Body of pancreas (tissue), 4 donors: ENCODE results near the gene GOLGA1. TPM values are rescaled to one million over a fixed set of nuclear protein-coding genes. Genes with fewer than 3 reads are reported as not detected.

Experiments used
- ATAC-seq: fragments of 150-250 bp; one replicate; pipeline ENCODE4 v1.9.1; 2016
- DNase-seq, 4 donors: peaks; one replicate each; pipeline ENCODE4 v3.0.0-alpha.2; 2019
- H3K27ac ChIP-seq, 4 donors: fragments of 200-600 bp; sonication (generic); 1 replicate in 3 of 4; 2 replicates in 1 of 4; pipeline versions ENCODE4 v1.5.1 to v1.6.1; 2016 to 2019; ENCODE audit warnings: mild to moderate bottlenecking in 1 of 4, mixed read lengths in 1 of 4, moderate library complexity in 1 of 4
- H3K27me3 ChIP-seq, 2 donors: fragments of 200-600 bp; sonication (generic); one replicate each; pipeline ENCODE4 v1.6.0; 2016; ENCODE audit warnings: mild to moderate bottlenecking in 1 of 2
- H3K36me3 ChIP-seq, 2 donors: fragments of 200-600 bp; sonication (generic); replicated peaks in 1 of 2; 2 replicates each; pipeline ENCODE4 v1.5.1; 2016; ENCODE audit warnings: low read depth in 2 of 2; ENCODE audit not compliant: insufficient read depth in 1 of 2
- H3K4me1 ChIP-seq: fragments of 200-600 bp; sonication (generic); one replicate; pipeline ENCODE4 v1.6.0; 2016
- H3K4me3 ChIP-seq, 2 donors: fragments of 200-600 bp; sonication (generic); 1 replicate in 1 of 2; 2 replicates in 1 of 2; pipeline ENCODE4 v1.5.1; 2016 to 2019
- H3K9me3 ChIP-seq, 3 donors: fragments of 200-600 bp; sonication (generic); 1 replicate in 2 of 3; 2 replicates in 1 of 3; pipeline ENCODE4 v1.5.1; 2016
- POLR2A ChIP-seq, 3 donors: fragments of 450-650 bp; IDR thresholded peaks; one replicate each; pipeline ENCODE4 v1.6.1; 2016; ENCODE audit warnings: antibody characterized with exemption in 3 of 3, mild to moderate bottlenecking in 2 of 3
- WGBS, 2 donors: methylation state at CpG; one replicate each; pipeline ENCODE4 v1.1.5; 2017; 5-methylcytosine and 5-hydroxymethylcytosine counted together
- intact Hi-C: fragments of 100-400 bp; cut with DNase I; formaldehyde crosslinking; loops from one replicate; pipeline ENCODE4 v1.15.1; 2023
- total RNA-seq, 2 donors: library from RNA; depleted of rRNA; stranded (reverse); fragments of >200 nt; gene quantifications; one replicate each; pipeline ENCODE4 v1.1.0, GENCODE V29; 2016
- TF ChIP-seq, protein P1 (sequence below), 7 experiments: fragments of 450-650 bp in 4 of 7; fragments of 200-600 bp in 3 of 7; sonication (generic) in 3 of 7; IDR thresholded peaks; one replicate each; pipeline ENCODE4 v1.5.1; 2016 to 2019; ENCODE audit warnings: antibody characterized with exemption in 7 of 7

Gene GOLGA1
- total RNA-seq, 2 donors from 2014 or later, result 14.5 to 32.6 TPM

DNA sequence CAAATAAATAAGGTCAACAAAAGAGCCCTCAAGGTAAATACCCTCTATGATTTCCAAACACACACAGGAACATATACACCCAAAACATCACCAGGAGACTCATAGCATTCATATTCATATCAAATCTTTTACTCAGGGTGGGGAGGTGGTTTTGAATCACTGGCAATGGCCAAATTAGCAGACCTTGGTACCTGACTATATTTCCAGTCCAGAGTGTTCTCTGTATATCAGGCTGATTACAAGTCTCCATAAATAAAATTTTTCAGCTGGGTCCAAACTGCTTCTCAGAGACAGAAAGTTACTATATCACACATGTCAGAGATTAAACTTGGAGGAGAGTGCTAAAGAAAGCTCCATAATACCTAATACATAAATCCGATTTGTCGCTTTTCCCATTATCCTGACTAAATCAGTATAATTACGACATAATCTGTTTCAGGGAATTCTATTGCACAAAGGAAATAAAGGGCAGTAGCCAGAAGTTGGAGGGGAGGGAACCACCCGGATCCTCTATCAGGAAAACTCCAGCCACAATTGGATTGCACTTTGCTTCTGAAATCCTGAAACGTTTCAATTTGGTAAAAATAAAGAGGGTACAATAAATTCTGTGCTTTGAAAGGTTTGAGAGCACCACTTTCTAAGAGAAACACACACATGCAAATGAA lies 7.0 kb upstream of the GOLGA1 start:
- WGBS, 2 donors, result 71 to 75% methylated on average over 5 of the region's 5 CpGs
- H3K27ac ChIP-seq, result no peak overlapping the region
- H3K4me1 ChIP-seq, result no peaks in the 10 kb centered on the region
- H3K9me3 ChIP-seq, result no peaks in the 10 kb centered on the region
- H3K4me3 ChIP-seq, result no peak overlapping the region
- DNase-seq (no peak), ATAC-seq (no peak)
- H3K36me3 ChIP-seq, result no peaks in the 10 kb centered on the region
- intact Hi-C loops, result no loop called here
- no peaks in the 10 kb centered on the region for H3K27me3 ChIP-seq
- TF ChIP-seq, protein P1, sequence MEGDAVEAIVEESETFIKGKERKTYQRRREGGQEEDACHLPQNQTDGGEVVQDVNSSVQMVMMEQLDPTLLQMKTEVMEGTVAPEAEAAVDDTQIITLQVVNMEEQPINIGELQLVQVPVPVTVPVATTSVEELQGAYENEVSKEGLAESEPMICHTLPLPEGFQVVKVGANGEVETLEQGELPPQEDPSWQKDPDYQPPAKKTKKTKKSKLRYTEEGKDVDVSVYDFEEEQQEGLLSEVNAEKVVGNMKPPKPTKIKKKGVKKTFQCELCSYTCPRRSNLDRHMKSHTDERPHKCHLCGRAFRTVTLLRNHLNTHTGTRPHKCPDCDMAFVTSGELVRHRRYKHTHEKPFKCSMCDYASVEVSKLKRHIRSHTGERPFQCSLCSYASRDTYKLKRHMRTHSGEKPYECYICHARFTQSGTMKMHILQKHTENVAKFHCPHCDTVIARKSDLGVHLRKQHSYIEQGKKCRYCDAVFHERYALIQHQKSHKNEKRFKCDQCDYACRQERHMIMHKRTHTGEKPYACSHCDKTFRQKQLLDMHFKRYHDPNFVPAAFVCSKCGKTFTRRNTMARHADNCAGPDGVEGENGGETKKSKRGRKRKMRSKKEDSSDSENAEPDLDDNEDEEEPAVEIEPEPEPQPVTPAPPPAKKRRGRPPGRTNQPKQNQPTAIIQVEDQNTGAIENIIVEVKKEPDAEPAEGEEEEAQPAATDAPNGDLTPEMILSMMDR (IDR thresholded peaks at IDR 0.05), result no peak
- TF ChIP-seq POLR2A (IDR thresholded peaks at IDR 0.05), result no peak

DNA sequence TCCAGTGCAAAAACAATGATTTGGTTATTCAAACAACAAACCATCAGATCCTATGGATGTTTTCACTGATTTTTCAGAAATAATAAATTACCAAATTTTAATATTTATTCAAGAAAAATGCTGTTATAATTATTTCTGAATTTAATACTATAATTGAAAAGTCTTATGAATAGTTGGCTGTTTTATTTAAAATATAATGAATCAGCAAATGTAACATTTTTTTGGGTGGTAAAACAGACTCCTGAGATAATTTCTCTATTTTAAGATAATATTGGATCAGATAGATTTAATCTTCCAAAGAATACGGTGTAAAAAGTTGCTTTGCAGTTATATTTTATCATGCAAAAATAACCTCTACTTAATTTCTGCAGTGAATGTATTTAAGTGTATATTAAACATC lies 5.3 kb upstream of the GOLGA1 start:
- TF ChIP-seq POLR2A (IDR thresholded peaks at IDR 0.05), result no peak
- TF ChIP-seq, protein P1 (IDR thresholded peaks at IDR 0.05), result no peak
- no peak overlapping the region for H3K27ac ChIP-seq
- ATAC-seq (no peak), DNase-seq (no peak)
- H3K4me1 ChIP-seq, result peaks cover 8% of the 10 kb centered on the region
- no peak overlapping the region for H3K4me3 ChIP-seq
- no peaks in the 10 kb centered on the region for H3K27me3 ChIP-seq
- WGBS, 2 donors, result 58 to 70% methylated on average over 1 of the region's 1 CpG
- no peaks in the 10 kb centered on the region for H3K36me3 ChIP-seq
- no peaks in the 10 kb centered on the region for H3K9me3 ChIP-seq
- intact Hi-C loops, result no loop called here

DNA sequence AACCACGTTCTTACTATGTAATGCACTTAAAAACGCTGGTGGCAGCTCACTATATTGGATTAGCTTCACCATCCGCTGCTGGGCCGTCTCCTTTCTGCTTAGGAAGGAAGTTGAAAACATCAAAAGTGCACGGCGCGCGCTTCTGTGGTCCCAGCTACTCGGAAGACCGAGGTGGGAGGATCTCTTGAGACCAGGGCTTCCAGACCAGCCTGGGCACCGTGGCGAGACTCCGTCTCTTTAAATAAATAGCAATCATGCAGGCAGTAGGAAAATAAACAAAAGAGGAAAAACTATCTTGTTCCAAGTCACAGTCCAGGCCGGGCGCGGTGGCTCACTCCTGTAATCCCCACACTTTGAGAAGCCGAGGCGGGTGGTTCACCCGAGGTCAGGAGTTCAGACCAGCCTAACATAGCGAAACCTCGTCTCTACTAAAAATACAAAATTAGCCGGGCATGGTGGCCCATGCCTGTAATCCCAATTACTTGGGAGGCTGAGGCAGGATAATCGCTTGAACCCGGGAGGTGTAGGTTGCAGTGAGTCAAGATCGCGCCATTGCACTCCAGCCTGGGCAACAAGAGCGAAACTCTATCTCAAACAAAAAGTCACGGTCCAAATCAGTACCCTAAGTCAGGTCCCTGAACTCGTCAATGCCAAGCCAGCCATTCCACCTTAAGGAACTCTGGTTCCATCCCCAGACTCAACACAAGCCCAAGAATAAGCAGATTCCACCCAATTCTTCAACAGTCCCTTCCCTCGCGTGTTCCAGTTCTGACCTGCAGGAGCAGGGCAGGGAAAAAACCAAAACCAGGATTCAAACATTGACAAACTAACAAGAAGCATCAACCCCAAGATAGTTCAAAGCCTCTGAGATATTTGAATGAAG lies 1.0 kb upstream of the GOLGA1 start:
- no peaks in the 10 kb centered on the region for H3K36me3 ChIP-seq
- H3K27ac ChIP-seq, result peak overlapping the region; percentile 95 to 96 (median 95)
- no peaks in the 10 kb centered on the region for H3K9me3 ChIP-seq
- H3K4me3 ChIP-seq, result peak overlapping the region; percentile 31 to 48
- peaks cover 14% of the 10 kb centered on the region for H3K4me1 ChIP-seq
- no peak for TF ChIP-seq POLR2A (IDR thresholded peaks at IDR 0.05)
- TF ChIP-seq, protein P1 (IDR thresholded peaks at IDR 0.05), result peak in 2 of 7 experiments; percentile 8 to 17
- H3K27me3 ChIP-seq, result no peaks in the 10 kb centered on the region
- DNase-seq, result peak; percentile 53 to 66 (median 61)
- WGBS, 2 donors, result 2 to 4% methylated on average over 30 to 31 of the region's 31 CpGs
- intact Hi-C loops, result no loop called here
- peak; percentile 13 for ATAC-seq

DNA sequence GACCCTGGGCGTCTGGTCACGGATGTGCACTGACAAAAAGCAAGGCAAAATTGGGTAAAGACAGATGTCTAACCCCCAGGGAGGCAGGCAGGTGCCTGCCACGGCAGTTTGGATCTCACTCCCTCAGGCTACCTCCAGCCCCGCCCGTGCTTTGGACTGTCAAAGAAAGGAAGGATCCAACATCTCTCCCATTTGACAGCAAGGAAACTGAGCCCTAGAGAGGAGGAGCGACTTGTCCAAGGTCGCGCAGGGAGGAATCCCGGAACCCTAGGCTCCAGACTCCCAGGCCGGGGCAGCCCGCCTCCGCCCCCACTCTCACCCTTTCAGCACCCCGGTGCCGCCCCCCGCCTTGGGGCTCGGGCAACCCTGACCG lies 376 bp downstream of the GOLGA1 start:
- Histone ChIP-seq H3K4me3 (peak overlapping the region; percentile 37 to 85), H3K27ac (peak overlapping the region; percentile 95 to 96 (median 95)), H3K36me3 (peaks cover 0 to 6% of the 10 kb centered on the region in 2 donors), H3K27me3 (no peaks in the 10 kb centered on the region), H3K9me3 (no peaks in the 10 kb centered on the region), H3K4me1 (peaks cover 14% of the 10 kb centered on the region)
- no peak for DNase-seq
- WGBS, 2 donors, result 0% methylated on average over 2 to 17 of the region's 17 CpGs
- intact Hi-C loops, result no loop called here
- no peak for ATAC-seq
- no peak for TF ChIP-seq POLR2A (IDR thresholded peaks at IDR 0.05)
- TF ChIP-seq, protein P1 (IDR thresholded peaks at IDR 0.05), result no peak
